GM19099 (cell line): Measurements from ENCODE around the gene EFNA5.

Experiments used
- POLR2A ChIP-seq: IDR thresholded peaks from 3 replicates; pipeline ENCODE4 v1.6.1; 2011; ENCODE audit warnings: low read depth; ENCODE audit not compliant: insufficient read length; ENCODE audit errors: extremely low read depth

The EFNA5 gene

GRCh38 chr5:107631805-107632362 lies 38.9 kb downstream of the EFNA5 start:
- TF ChIP-seq POLR2A: no peak

- no peak for TF ChIP-seq POLR2A
These were observed 40.6 kb downstream of the EFNA5 start for GRCh38 chr5:107630184-107630583.

GRCh38 chr5:107624235-107624634 lies 46.5 kb downstream of the EFNA5 start:
- no peak for TF ChIP-seq POLR2A

GRCh38 chr5:107621089-107621488 lies 49.6 kb downstream of the EFNA5 start:
- no peak for TF ChIP-seq POLR2A

GRCh38 chr5:107619781-107620180 lies 51.0 kb downstream of the EFNA5 start:
- TF ChIP-seq POLR2A: no peak

GRCh38 chr5:107618242-107618641 lies 52.5 kb downstream of the EFNA5 start:
- TF ChIP-seq POLR2A: no peak

GRCh38 chr5:107617052-107617451 lies 53.7 kb downstream of the EFNA5 start:
- no peak for TF ChIP-seq POLR2A

- TF ChIP-seq POLR2A: no peak
These were observed 54.5 kb downstream of the EFNA5 start for GRCh38 chr5:107616213-107616612.

GRCh38 chr5:107615299-107615817 lies 55.4 kb downstream of the EFNA5 start:
- no peak for TF ChIP-seq POLR2A

- no peak for TF ChIP-seq POLR2A
These were observed 58.2 kb downstream of the EFNA5 start for GRCh38 chr5:107612541-107612940.

GRCh38 chr5:107610798-107611197 lies 59.9 kb downstream of the EFNA5 start:
- TF ChIP-seq POLR2A: no peak

- no peak for TF ChIP-seq POLR2A
These were observed 62.9 kb downstream of the EFNA5 start for GRCh38 chr5:107607671-107608345.

- no peak for TF ChIP-seq POLR2A
These were observed 63.5 kb downstream of the EFNA5 start for GRCh38 chr5:107607196-107607595.

GRCh38 chr5:107605596-107606125 lies 65.1 kb downstream of the EFNA5 start:
- TF ChIP-seq POLR2A: no peak

- TF ChIP-seq POLR2A: no peak
These were observed 65.7 kb downstream of the EFNA5 start for GRCh38 chr5:107604990-107605389.
